ENCODE results near the gene CFL1.

GRCh38 chr11:65857500-65857852, 504 bp downstream of the CFL1 start:
- TF ChIP-seq RFX5 (IDR thresholded peaks at IDR 0.05; ENCODE audit: borderline replicate concordance, low read depth, low read length) = no peak
- TF ChIP-seq RBBP5 (IDR thresholded peaks at IDR 0.05; ENCODE audit: borderline replicate concordance, low read depth, low read length) = no peak
- no peak for TF ChIP-seq POLR2A (IDR thresholded peaks at IDR 0.05; ENCODE audit: control extremely low read depth in 1 of 2, low read depth in 2 of 2, low read length in 2 of 2)
- no peak for TF ChIP-seq EZH2 (IDR thresholded peaks at IDR 0.05; ENCODE audit: low read depth, low read length, severe bottlenecking)
- peak in 1 of 2 experiments; percentile 89; a peak in 1 of 3 replicates for TF ChIP-seq EP300 (IDR thresholded peaks at IDR 0.05; ENCODE audit: borderline replicate concordance in 1 of 2, low read depth in 2 of 2, low read length in 2 of 2)
- TF ChIP-seq RXRA (IDR thresholded peaks at IDR 0.05; ENCODE audit: insufficient read depth, low read depth, low read length) = no peak

All from H1 (cell line).